Activated gamma-delta T cell treated with anti-CD3 and anti-CD28 coated beads, Interleukin-2, amount 50 U/mL, for 16 hours (primary cell): ENCODE data around the gene FGF13.

Source experiments
- DNase-seq: peaks from one replicate; pipeline ENCODE4 v3.0.0-alpha.2; 2020; ENCODE audit warnings: low read depth

Gene FGF13

DNA sequence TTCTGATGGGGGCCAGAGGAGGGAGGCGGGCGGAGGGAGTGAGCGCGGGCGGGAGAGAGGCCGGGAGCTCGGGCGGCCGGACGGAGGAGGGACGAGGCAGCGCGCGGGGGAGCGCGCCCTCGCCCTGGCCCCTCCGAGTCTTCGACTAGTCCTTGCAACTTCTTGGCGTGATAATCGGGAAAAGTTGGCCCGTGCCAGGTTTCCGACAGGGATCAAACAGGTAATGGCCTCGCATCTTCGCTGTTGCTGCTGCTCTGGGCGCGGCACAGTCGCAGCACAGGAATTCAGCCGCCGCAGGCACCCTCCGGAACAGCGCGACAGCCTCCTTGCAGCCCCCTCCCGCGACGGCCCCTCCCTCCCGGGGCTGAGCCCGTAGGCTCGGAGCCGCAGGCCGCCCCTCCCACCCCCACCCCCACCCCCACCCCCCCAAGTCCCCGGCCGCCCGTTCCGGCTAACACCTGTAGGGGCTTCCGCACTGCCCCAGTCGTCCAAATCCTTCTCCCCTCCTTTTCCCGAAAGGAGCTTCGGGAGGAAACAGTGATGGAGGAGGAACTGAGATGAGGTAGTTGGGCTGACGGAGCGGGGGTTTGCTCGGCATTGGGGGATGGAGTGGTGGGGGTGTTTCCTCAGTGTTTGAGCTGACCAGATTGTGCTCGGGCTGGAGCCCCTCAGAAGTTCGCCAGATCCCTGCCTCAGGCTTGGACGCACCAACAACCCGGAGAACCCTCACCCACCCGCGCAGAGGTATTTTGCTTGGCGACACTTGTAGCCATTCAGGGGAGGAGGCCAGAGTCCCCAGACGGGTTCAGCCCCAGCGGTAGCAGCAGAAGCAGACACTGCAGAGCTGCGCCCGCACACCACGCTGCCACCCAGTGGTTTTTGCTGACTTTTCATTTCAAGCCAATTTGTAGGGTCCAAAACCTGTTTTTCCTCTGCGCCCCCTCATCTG is at the start of gene FGF13:
Gene FGF13 (minus strand): TSS at position 319 of the 949 bp plus-strand sequence. CDS start 714 bp downstream, outside the sequence.
- DNase-seq: no peak

DNA sequence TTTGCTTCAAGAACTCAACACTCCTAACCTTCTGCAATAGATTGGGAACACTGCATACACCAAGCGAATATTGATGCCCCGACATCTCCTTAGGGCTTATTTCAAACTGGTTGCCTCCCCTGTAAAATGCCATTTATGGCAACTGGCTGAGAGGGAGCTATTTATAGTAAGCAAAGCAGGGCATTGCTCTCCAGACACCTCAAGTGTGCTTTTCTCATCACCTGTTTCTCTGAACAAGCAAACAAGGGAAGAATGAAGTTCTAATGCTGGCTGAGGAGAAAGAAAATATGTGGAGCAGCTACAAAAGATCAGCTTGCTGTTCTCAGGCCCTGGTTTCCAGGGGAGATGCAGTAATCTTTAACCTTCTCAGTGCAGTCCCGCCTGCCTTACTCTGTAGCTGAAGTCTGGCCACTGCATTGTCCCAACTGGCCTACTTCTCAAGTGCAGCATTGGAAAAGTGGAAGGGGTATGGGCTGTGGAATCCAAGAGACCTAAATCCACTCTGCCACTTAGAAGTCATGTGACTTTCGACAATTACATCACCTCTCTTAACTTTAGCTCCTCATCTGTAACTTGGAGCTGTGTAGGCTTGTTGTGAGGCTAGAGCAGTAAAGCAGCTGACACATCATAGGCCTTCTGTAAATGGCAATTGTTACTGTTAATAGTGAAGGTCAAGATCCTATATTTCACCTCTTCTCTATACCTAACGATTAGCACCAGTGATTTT is 47.9 kb upstream of the FGF13 start:
- DNase-seq: no peak

DNA sequence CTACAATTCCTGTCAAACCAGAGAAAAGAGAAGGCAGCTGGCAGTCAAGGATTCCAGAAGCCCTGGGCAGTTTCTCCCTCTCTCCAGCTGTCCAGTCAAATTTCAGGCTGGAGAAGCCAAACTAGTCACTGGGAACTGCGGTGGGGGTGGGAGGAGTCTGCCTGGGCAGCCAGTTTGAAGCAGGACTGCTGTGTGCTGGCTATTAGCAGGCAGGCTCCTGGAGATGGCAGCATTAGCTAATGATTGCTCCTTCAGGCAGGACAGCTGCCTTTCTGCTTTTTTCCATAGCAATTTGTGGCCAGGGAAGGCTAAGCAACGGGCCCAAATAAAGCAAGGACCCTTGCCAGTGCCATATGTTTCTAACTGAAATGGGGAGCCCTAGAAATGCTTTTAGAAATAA is 44.7 kb upstream of the FGF13 start:
- no peak for DNase-seq

DNA sequence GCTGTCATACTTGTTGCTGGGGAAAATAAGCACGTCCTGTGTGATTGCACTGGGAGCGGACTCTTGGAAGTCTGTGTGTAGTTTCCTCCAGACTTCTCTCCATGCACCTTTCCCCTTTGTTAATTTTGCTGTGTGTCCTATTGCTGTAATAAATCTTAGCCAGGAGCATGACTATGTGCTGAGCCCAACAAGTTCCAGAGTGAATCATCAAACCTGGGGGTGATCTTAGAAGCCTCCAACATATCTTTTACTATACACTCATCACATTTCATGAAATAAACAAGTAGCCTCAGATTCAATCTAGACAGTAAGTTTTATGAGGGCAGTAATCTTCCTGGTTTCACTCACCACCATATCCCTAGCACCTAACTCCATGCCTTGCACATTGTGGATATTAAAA is 43.3 kb upstream of the FGF13 start:
- DNase-seq: no peak

DNA sequence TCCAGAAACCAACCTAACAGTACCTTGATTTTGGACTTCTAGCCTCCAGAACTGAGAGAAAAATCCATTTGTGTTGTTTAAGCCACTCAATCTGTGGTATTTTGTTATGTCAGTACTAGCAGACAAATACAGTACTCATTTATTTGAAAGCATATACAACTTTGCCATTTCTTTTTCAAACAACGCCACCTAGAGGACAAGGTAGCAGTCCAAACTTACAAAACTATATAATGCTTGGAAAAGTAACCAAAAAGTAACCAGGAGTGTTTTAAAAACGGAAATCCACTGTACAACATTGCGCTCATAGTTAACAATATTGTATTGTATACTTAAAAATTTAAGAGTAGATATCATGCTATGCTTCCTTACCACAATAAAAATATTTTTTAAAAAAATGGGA is 37.0 kb upstream of the FGF13 start:
- DNase-seq: no peak

DNA sequence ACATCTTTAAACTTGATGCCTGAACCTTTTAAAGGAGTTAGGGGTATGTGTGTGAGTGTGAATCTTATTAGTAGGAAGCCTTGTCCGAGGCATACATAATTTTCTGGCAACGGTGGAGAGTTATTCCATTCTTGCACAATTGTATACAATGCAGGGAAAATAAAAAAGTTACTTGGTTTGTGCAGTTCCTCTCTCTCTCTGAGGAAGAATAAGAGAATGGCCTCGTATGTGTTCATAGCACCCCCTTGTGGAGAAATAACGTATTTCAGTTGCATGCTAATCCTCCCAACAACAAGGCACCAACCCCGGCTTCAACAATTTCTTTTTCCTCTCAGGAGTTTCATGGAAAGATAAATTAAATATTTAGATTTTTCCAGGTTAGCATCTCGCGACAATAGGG is 33.7 kb upstream of the FGF13 start:
- DNase-seq: no peak

DNA sequence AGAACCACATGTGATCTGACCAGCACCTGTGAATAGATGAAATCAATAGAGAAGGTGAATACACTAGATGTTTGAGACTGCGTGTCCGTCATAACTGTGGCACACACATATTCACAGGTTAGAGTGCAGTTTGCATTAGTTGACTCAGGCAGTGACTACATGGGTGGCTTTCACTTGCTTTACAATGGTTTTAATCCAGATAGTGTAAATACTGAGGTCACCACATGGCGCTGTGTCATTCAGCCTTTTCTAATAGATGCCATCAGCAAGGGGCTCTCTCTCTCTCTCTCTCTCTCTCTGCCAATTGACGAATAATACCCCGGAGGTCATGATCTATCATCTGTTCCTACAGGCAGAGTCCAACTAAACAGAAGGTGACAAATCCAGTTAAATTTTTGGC is 30.7 kb upstream of the FGF13 start:
- no peak for DNase-seq

DNA sequence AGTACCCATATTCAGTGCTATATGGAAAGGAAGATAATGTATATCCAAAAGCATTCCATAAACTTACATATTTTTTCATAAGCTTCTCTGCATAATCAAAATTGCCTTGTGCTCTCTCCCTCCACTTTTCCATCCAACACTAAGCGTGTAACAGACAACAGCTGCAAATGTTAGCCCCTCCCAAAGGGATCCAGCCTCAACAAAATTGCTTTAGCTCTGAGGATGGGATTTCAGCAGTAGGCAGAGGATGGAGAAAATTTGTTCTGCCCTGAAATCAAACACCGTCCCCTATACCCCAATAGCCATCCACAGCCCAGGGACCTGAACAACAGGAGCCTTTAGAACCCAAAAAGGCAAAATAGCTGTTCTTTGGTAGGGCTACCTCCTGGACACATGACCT is 28.8 kb upstream of the FGF13 start:
- DNase-seq: no peak

DNA sequence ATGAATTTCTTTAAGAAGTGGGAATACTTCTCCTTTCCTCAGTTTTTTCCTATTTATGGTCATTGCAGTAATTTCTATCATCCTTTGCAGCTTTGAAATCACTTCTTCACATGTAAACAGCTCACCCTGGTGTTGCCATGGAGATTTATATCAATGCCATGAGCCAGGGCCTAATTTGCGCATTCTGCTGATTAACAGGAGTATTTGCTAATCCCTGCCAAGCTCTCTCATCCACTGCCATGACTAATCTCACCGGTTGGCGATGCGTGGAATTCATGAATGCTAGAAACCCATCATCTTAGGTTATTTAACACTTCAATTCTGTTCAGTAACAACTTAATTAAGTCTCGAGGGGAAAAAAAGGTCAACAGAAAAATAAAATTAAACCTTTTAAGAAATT is 11.8 kb upstream of the FGF13 start:
- DNase-seq: no peak

DNA sequence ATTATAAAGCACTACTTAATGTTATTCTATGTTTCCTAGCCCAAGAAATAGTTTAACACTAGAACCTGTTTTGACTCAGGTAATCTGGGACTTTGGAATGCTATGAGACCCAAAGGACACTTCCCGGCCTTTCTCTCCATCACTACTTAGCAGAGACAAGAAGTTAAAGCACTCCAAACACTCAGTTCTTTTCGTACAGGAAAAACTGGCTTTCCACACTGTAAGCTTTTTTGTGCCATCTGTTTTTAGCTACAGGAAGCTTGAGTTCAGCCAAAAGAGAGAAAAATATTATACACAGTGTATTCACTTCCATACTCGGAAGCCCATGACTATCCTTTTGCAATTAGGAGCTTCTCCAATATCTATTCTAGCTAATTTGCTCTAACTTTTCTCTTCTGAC is 7.9 kb upstream of the FGF13 start:
- no peak for DNase-seq

DNA sequence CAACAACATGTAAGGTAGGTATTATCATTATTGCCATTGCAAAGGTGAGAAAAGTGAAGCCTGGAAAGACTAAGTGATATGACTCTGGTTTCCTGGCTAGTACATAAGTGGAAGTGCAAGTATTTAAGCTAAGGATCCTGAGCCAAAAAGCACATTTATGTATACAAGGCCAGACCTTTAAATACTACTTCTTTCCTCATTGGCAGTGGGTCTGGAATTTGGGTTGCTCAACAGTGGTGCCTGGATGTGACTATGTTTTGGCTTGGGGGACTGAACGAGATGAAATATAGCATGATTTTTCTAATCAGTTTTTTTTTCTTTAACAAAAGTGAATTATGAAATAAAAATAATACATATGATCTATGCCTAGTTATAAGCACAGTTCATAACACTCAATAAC is 7.4 kb upstream of the FGF13 start:
- no peak for DNase-seq

DNA sequence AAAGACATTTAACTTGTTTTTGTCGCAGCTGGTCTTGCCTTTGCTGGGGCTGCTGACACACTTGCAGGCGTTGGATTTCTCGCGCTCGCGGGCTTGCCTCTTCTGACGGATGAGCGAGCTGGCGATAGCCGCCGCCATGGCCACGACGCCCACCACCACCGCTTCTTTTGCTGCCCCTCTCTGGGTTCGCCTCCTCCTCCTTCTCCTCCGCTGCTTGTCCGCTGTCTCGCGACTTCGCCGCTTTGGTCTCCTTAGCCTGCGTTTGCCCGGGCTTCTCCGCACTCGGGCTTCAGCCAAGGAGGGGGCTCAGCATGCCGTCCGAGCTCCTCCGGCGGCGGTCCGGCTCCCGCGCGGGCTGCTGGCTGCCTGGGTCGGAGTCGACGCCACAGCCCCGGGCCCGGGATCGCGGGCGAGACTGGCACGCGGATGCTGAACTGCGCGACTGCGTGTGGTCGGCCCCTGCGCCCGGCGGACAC is 613 bp downstream of the FGF13 start:
- no peak for DNase-seq

DNA sequence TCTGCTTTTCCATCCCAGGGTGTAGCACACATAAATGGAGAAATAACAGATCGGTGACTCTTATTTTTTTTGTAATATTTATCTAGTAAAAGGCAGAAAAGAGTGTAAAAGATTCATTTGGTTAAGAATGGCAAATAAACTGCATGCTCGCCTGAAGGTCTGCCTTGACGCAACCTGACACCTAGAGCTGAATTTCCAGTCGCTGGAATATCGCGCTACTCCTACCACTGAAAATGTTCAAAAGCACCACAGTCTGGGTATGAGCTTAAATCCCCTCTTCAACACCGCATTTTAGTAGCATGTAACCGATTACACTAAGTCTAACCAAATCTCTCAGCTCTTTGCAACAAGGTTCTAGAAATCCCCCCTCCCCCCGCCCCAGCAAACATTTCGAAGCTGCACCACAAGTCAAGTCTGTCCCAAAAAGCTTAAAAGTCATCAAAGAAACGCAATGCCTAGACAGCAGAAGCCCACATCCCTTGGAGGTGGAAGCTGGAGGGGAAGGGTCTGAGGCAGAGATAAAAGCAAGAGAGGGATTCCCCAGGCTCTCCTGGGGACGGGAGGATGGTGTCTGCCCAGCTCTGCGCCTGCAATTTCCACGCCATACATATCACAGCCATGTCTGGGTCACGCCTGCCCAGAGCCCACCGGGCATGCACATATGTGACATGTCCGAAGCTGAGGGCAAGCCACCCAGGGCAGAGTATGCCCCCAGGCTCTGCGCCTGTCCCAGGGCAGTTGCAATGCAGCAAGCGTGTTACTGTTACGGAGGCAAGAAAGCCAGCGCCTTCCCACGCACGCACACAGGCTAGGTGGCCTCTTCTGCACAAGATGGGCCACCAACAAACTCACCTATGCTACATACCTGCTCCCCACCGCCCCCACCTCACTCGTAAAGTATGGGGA is 1.4 kb downstream of the FGF13 start:
- no peak for DNase-seq

DNA sequence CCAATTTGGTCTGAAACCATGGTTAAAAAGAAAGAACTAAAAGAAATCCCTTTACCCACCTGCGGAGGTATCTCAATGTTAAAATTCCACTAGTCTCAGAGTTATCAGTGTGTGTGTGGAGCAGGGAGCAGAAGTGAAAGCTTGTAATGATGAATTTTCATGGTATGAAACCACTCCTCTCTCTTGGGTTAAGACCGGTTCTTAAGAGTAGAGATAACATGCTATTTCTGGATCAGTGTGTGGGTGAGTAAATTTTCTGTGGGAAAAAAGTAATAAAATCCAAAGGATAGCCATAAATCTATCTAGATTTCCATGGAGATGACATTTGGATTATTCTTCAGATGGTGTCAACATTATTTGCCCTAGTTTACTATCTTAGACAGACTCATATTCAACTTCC is 3.2 kb downstream of the FGF13 start:
- no peak for DNase-seq

DNA sequence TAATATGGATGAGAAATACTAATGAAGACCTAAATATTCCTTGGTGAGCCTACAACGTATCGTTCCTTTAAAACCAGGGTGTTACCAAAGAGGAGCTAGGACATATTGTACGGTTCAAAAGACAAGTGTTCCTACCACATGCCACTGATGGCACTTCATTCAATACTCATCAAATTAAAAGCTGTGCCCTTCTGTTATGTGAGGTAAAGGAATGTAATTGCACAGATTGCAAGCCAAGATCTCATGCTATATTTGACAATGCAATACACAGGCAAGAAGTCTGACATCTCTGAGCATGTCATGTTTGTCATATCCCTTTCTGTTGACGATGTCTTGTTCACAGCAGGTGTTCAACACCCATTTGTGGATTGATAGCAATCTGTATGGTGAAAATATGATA is 6.9 kb downstream of the FGF13 start:
- no peak for DNase-seq

DNA sequence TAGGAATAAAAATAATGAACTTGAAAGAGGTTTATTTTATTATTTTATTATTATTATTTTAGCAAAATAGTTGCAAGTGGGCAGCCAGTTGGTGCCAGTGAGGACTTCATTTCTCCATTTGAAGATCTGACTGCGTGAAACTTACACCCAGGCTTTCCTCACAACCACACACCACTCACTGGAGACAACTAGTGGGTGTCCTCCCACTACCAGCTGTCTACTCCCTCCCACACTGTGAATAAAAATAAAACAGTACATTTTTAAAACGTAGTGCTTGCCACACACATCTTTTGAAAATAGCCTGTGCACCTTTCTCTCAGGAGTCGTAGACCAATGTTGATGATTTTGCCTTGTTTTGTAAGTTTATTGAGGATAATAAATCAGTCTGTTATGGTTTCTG is 7.4 kb downstream of the FGF13 start:
- no peak for DNase-seq

DNA sequence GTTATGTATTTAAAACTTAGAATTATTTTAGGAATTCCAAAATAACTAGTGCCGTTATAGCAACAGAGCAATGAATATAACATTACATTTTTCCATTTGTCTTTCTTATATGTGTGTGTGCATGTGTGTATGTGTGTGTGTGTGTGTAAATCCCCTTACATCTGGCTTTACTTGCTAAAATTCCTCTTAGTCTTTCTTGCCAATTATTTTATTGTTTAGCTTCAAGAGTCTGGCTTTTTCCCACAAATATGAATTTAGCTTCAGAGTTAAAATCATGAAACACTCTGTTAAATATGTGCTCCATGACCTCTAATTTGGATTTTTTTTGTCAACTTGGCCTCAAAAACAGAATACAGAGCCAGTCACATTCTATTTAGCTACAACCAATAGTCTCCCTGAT is 18.9 kb downstream of the FGF13 start:
- no peak for DNase-seq

DNA sequence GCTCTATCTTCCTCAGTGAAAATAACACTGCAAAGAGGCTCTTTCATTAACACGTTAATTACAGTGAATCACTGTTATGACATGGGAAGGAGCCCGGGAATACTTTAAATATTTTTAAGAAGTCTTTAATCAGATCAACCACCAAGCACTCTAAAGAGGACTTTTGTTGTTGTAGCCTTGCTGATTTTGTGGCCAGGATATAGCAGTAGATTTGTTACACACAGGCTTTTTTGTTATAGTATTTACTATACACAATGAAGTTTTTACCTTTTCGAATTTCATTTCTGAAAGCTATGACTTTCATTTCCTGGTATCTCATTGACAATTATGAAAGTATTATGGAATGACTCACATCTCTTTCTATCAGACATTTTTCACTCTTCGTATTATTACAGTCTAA is 20.3 kb downstream of the FGF13 start:
- no peak for DNase-seq

DNA sequence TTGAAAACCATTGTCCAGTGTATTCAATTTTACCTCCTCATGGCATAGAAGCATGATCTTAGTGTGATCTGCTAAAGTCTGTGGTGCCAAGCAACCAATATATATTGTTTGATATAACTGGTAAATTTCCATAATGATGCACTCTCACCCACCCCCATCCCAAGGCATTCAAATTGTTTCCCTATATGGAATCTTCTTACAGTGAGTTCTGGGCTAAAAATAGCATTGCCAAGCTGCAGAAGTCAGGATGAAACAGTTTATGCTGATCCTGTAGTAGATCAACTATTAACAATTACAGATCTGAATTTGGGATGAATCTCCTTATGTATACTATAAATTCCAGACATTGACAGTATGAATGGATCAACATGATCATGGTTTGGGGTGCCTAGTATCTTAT is 20.9 kb downstream of the FGF13 start:
- no peak for DNase-seq

DNA sequence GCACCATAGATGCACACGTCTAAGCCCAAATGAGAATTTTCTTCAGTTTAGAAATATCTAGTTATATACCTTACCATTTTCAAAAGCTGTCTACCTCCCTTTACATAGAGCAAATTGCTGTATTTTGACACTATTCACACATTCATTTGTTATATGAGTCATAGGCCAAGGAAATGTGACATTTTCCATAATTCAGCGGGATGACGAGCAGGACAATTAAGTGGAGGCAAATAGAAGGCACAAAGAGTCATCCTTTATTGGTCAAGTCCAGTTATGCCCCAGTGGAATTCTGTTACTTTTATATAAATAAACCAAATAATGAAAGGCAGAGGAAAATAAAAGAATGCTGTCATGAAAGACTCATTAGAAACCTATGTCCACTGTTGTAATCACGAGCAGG is 27.9 kb downstream of the FGF13 start:
- no peak for DNase-seq

DNA sequence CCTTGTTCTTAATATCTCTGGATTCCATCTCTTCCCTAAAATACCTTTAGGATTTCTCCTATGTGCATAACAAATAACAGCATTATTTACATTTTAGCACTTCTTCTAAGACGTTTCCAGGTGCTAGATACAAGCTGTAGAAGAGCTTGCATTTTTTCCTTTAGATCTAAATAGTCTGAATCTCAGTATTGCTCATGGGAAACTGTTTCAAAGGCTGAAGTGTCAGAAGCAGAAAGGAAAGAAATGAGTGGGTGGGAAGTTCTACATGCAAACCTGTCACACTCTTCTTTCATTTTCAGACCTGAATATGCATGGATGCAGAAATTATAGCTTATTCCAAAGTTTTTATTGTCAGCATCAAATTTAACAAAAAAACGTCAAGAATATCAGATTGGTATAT is 41.8 kb downstream of the FGF13 start:
- no peak for DNase-seq

DNA sequence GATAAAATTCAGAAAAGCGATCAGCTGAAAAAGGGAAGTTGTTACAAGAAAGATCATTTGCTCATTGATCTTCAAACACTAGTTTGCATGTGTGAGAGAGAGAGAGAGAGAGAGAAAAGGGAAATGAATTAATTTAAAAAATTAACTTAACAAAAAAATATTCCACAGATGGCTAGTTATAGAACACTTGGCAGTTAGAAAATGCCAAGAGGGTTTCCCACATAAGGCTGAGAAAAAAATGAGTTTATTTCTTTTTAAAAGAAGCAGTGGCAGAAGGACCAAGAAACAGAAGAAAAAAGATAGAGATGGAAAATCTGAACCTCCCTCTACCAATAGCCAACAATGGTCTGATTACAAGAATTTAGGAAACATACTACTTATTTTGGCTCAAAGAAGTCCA is 47.1 kb downstream of the FGF13 start:
- DNase-seq: no peak
